ENCODE results near the gene SOBP. TPM values are rescaled to one million over a fixed set of nuclear protein-coding genes. Genes with fewer than 3 reads are reported as not detected.

Gene SOBP
- total RNA-seq, 4 donors from 2014 or later: 2.6 to 21.2 (median 8.7) TPM

DNA sequence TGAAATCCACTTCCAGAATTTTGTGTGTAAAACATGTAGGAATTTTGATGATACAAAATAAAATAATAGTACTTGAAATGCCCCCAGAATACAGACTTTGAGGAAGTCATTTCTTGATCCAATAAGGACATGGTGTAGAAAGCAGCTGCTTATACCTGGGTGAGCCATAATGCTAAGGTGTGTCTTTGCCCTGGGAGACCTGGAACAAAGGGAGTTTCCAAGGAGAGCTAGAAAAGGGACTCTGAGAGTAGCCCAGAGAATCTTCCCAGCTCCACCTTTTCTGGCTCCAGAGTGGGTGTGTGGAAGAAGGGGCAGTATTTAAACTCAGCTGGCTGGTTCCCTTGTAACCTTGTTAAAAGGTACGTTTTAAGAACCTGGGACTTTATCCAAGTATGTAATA lies 77.7 kb downstream of the SOBP start:
- TF ChIP-seq CTCF (IDR thresholded peaks at IDR 0.05) (no peak), POLR2A (IDR thresholded peaks at IDR 0.05) (no peak)
- no peaks in the 10 kb centered on the region for H3K36me3 ChIP-seq
- H3K4me1 ChIP-seq: no peaks in the 10 kb centered on the region
- no peaks in the 10 kb centered on the region for H3K27me3 ChIP-seq
- DNase-seq: no peak
- intact Hi-C loops (cut with DNase I; ENCODE audit: low total_unique reads): no loop called here
- H3K4me3 ChIP-seq: no peak overlapping the region
- H3K27ac ChIP-seq: no peak overlapping the region
- no peaks in the 10 kb centered on the region for H3K9me3 ChIP-seq

- H3K4me3 ChIP-seq: no peak overlapping the region
- no peaks in the 10 kb centered on the region for H3K27me3 ChIP-seq
- H3K27ac ChIP-seq: no peak overlapping the region
- H3K4me1 ChIP-seq: no peaks in the 10 kb centered on the region
- no peaks in the 10 kb centered on the region for H3K9me3 ChIP-seq
- TF ChIP-seq CTCF (IDR thresholded peaks at IDR 0.05) (no peak), POLR2A (IDR thresholded peaks at IDR 0.05) (no peak)
- H3K36me3 ChIP-seq: no peaks in the 10 kb centered on the region
- intact Hi-C loops (cut with DNase I; ENCODE audit: low total_unique reads): no loop called here
- DNase-seq: no peak
Measured at GRCh38 chr6:107569473-107569872, 79.6 kb downstream of the SOBP start.

GRCh38 chr6:107571354-107571753 lies 81.4 kb downstream of the SOBP start:
- no peak for DNase-seq
- H3K4me1 ChIP-seq: no peaks in the 10 kb centered on the region
- no peaks in the 10 kb centered on the region for H3K27me3 ChIP-seq
- no peak overlapping the region for H3K4me3 ChIP-seq
- intact Hi-C loops (cut with DNase I; ENCODE audit: low total_unique reads): no loop called here
- H3K27ac ChIP-seq: no peak overlapping the region
- TF ChIP-seq POLR2A (IDR thresholded peaks at IDR 0.05) (no peak), CTCF (IDR thresholded peaks at IDR 0.05) (no peak)
- no peaks in the 10 kb centered on the region for H3K9me3 ChIP-seq
- no peaks in the 10 kb centered on the region for H3K36me3 ChIP-seq

GRCh38 chr6:107572886-107573285 lies 83.0 kb downstream of the SOBP start:
- no peak overlapping the region for H3K4me3 ChIP-seq
- no peaks in the 10 kb centered on the region for H3K36me3 ChIP-seq
- H3K27ac ChIP-seq: no peak overlapping the region
- H3K4me1 ChIP-seq: no peaks in the 10 kb centered on the region
- H3K9me3 ChIP-seq: no peaks in the 10 kb centered on the region
- no peak for TF ChIP-seq POLR2A (IDR thresholded peaks at IDR 0.05)
- TF ChIP-seq CTCF (IDR thresholded peaks at IDR 0.05): no peak
- H3K27me3 ChIP-seq: no peaks in the 10 kb centered on the region
- no peak for DNase-seq
- intact Hi-C loops (cut with DNase I; ENCODE audit: low total_unique reads): no loop called here

GRCh38 chr6:107574856-107575255 lies 84.9 kb downstream of the SOBP start:
- no peak for DNase-seq
- no peaks in the 10 kb centered on the region for H3K27me3 ChIP-seq
- H3K27ac ChIP-seq: no peak overlapping the region
- TF ChIP-seq POLR2A (IDR thresholded peaks at IDR 0.05): no peak
- intact Hi-C loops (cut with DNase I; ENCODE audit: low total_unique reads): no loop called here
- H3K4me1 ChIP-seq: no peaks in the 10 kb centered on the region
- H3K9me3 ChIP-seq: no peaks in the 10 kb centered on the region
- H3K36me3 ChIP-seq: no peaks in the 10 kb centered on the region
- no peak overlapping the region for H3K4me3 ChIP-seq

- no peak for DNase-seq
- TF ChIP-seq POLR2A (IDR thresholded peaks at IDR 0.05): no peak
- TF ChIP-seq CTCF (IDR thresholded peaks at IDR 0.05): no peak
- Histone ChIP-seq H3K27me3 (no peaks in the 10 kb centered on the region), H3K4me3 (no peak overlapping the region), H3K27ac (no peak overlapping the region), H3K36me3 (no peaks in the 10 kb centered on the region), H3K9me3 (no peaks in the 10 kb centered on the region), H3K4me1 (no peaks in the 10 kb centered on the region)
- intact Hi-C loops (cut with DNase I; ENCODE audit: low total_unique reads): no loop called here
Measured at GRCh38 chr6:107576852-107577251, 86.9 kb downstream of the SOBP start.
